HCT116 (cell line): ENCODE measurements around the gene MAP3K2. TPM values are rescaled to one million over a fixed set of nuclear protein-coding genes. Genes with fewer than 3 reads are reported as not detected.

Experiments used
- ATAC-seq: fragments of 200-7000 bp; cut with Tn5 transposase; 2 replicates; pipeline ENCODE4 v1.9.1; 2020; ENCODE audit warnings: mild to moderate bottlenecking, moderate library complexity
- BruUV-seq: library from RNA; stranded (reverse); fragments of 400-500 nt; replicated peaks from 2 replicates; lab custom pipeline; 2021; lab: Mats Ljungman, UMichigan
- CTCF ChIA-PET: fragments of 300-600 bp; sonication (Branson Sonifier 250); formaldehyde crosslinking; loops from one replicate; lab custom pipeline; 2021; ENCODE audit warnings: antibody characterized with exemption; lab: Charles Lee
- POLR2A ChIA-PET: fragments of 300-600, 350-600 bp; sonication (Branson Sonifier 250); formaldehyde crosslinking; loops from one replicate; lab custom pipeline; 2021; ENCODE audit warnings: antibody characterized with exemption; lab: Charles Lee
- RAD21 ChIA-PET, 2 experiments: fragments of 300-600 bp; sonication (Branson Sonifier 250); formaldehyde crosslinking; loops; one replicate each; lab custom pipeline; 2023; ENCODE audit warnings: low total read pairs in 2 of 2; ENCODE audit not compliant: uncharacterized antibody in 2 of 2, unreplicated experiment in 2 of 2, low non-redundant PET in 1 of 2; lab: Charles Lee
- DNase-seq: peaks from one replicate; pipeline ENCODE4 v3.0.0-alpha.2; 2010; ENCODE audit warnings: low read depth, low spot score
- H2AFZ ChIP-seq: fragments of 200-600 bp; shearing (Covaris generic), sonication (generic); 2 replicates; pipeline ENCODE4 v1.6.1; 2017; ENCODE audit warnings: low read depth, mixed run types, mixed read lengths, antibody characterized with exemption, low read length; ENCODE audit not compliant: poor library complexity, severe bottlenecking
- H3K27ac ChIP-seq: 2 replicates; pipeline ENCODE4 v1.5.1; 2012; ENCODE audit warnings: low read depth, low read length
- H3K27me3 ChIP-seq: fragments of 200-600 bp; sonication (generic); 2 replicates; pipeline ENCODE4 v1.6.1; 2016; ENCODE audit warnings: mixed run types, low read length, mixed read lengths; ENCODE audit not compliant: insufficient read depth
- H3K36me3 ChIP-seq, 2 experiments: fragments of 200-500 bp in 1 of 2; fragments of 200-600 bp in 1 of 2; sonication (Bioruptor generic) in 1 of 2; sonication (generic) in 1 of 2; 2 replicates each; pipeline versions ENCODE4 v1.5.1 to v1.6.1; 2014 to 2016; ENCODE audit warnings: low read length in 2 of 2, inconsistent platforms in 1 of 2, mixed read lengths in 1 of 2, mixed run types in 1 of 2; ENCODE audit not compliant: insufficient read depth in 2 of 2, control insufficient read depth in 1 of 2
- H3K4me1 ChIP-seq, 2 experiments: fragments of 200-600 bp in 1 of 2; sonication (generic) in 1 of 2; 2 replicates each; pipeline versions ENCODE4 v1.5.1 to v1.6.1; 2012 to 2017; ENCODE audit warnings: low read length in 2 of 2, inconsistent platforms in 1 of 2, mild to moderate bottlenecking in 1 of 2, mixed read lengths in 1 of 2, mixed run types in 1 of 2, moderate library complexity in 1 of 2; ENCODE audit not compliant: insufficient read depth in 2 of 2, control insufficient read depth in 1 of 2
- H3K4me2 ChIP-seq: fragments of 200-600 bp; sonication (generic); 2 replicates; pipeline ENCODE4 v1.6.1; 2017; ENCODE audit warnings: mixed run types, low read length, mixed read lengths
- H3K4me3 ChIP-seq, 2 experiments: fragments of 200-600 bp in 1 of 2; sonication (generic) in 1 of 2; replicated peaks in 1 of 2; 2 replicates each; pipeline ENCODE4 v1.5.1; 2011 to 2016; ENCODE audit warnings: low read length in 2 of 2, control low read depth in 1 of 2, low read depth in 1 of 2, mild to moderate bottlenecking in 1 of 2, mixed read lengths in 1 of 2, mixed run types in 1 of 2
- H3K79me2 ChIP-seq: fragments of 200-600 bp; sonication (generic); 2 replicates; pipeline ENCODE4 v1.6.1; 2017; ENCODE audit warnings: mild to moderate bottlenecking, mixed run types, low read length, moderate library complexity, mixed read lengths; ENCODE audit not compliant: insufficient read depth
- H3K9ac ChIP-seq: fragments of 200-600 bp; sonication (generic); 2 replicates; pipeline ENCODE4 v1.6.1; 2016; ENCODE audit warnings: low read length, mixed read lengths
- H3K9me2 ChIP-seq: fragments of 200-600 bp; sonication (generic), shearing (Covaris generic); 2 replicates; pipeline ENCODE4 v1.6.1; 2017; ENCODE audit warnings: mixed run types, mild to moderate bottlenecking, moderate library complexity; ENCODE audit not compliant: insufficient read depth
- H3K9me3 ChIP-seq, 2 experiments: fragments of 200-500 bp in 1 of 2; fragments of 200-600 bp in 1 of 2; sonication (Bioruptor generic) in 1 of 2; sonication (generic) in 1 of 2; 2 replicates each; pipeline ENCODE4 v1.6.1; 2014 to 2017; ENCODE audit warnings: low read length in 2 of 2, mixed read lengths in 2 of 2, inconsistent platforms in 1 of 2, low read depth in 1 of 2, mild to moderate bottlenecking in 1 of 2, mixed run types in 1 of 2, moderate library complexity in 1 of 2; ENCODE audit not compliant: control insufficient read depth in 1 of 2, insufficient read depth in 1 of 2
- H4K20me1 ChIP-seq: fragments of 200-600 bp; sonication (generic), shearing (Covaris generic); 2 replicates; pipeline ENCODE4 v1.6.1; 2017; ENCODE audit warnings: mixed run types, mild to moderate bottlenecking, moderate library complexity; ENCODE audit not compliant: insufficient read depth
- CBX3 ChIP-seq: IDR thresholded peaks from 2 replicates; pipeline ENCODE4 v1.6.1; 2012; ENCODE audit warnings: low read depth
- CEBPB ChIP-seq: IDR thresholded peaks from 2 replicates; pipeline ENCODE4 v1.6.1; 2012; ENCODE audit warnings: low read depth
- FOSL1 ChIP-seq: IDR thresholded peaks from 2 replicates; pipeline ENCODE4 v1.6.1; 2012; ENCODE audit warnings: low read depth
- REST ChIP-seq: IDR thresholded peaks from 2 replicates; pipeline ENCODE4 v1.6.1; 2012; ENCODE audit warnings: low read depth
- SIN3A ChIP-seq: IDR thresholded peaks from 2 replicates; pipeline ENCODE4 v1.6.1; 2012; ENCODE audit warnings: low read depth
- SRF ChIP-seq: IDR thresholded peaks from 2 replicates; pipeline ENCODE4 v1.6.1; 2012; ENCODE audit warnings: low read depth
- YY1 ChIP-seq: IDR thresholded peaks from 2 replicates; pipeline ENCODE4 v1.6.1; 2011; ENCODE audit warnings: low read length, low read depth, moderate library complexity, mild to moderate bottlenecking; ENCODE audit not compliant: insufficient replicate concordance; ENCODE audit errors: extremely low read depth
- ZBTB33 ChIP-seq: IDR thresholded peaks from 2 replicates; pipeline ENCODE4 v1.6.1; 2011; ENCODE audit warnings: mild to moderate bottlenecking, low read length, moderate library complexity; ENCODE audit not compliant: insufficient replicate concordance; ENCODE audit errors: extremely low read depth
- ZNF274 ChIP-seq: fragments of 200-500 bp; sonication (Bioruptor generic); IDR thresholded peaks from 2 replicates; pipeline ENCODE4 v1.6.1; 2014; ENCODE audit warnings: mild to moderate bottlenecking, low read depth, low read length, inconsistent platforms
- intact Hi-C: fragments of 100-400 bp; cut with micrococcal nuclease; formaldehyde crosslinking; loops from 2 replicates; pipeline ENCODE4 v1.10.0; 2022
- total RNA-seq: library from RNA; stranded (reverse); gene quantifications from one replicate; pipeline ENCODE4 v1.2.1, GENCODE V29; 2021; ENCODE audit not compliant: unreplicated experiment

Gene MAP3K2
- total RNA-seq, 1 experiment from 2014 or later, result 44.5 TPM

- BruUV-seq, result no TSS peak
- CTCF ChIA-PET, result no interaction called here
These were observed 39.9 kb downstream of the MAP3K2 start for GRCh38 chr2:127347734-127348392.

More at GRCh38 chr2:127347734-127348392, 39.9 kb downstream of the MAP3K2 start:
- Histone ChIP-seq H3K4me2 (no peak overlapping the region), H4K20me1 (no peaks in the 10 kb centered on the region), H3K36me3 (no peaks in the 10 kb centered on the region), H3K9me2 (no peaks in the 10 kb centered on the region), H2AFZ (no peak overlapping the region), H3K9ac (no peak overlapping the region), H3K27ac (no peak overlapping the region), H3K4me1 (no peaks in the 10 kb centered on the region), H3K4me3 (no peak overlapping the region), H3K79me2 (peaks cover 44% of the 10 kb centered on the region), H3K27me3 (no peaks in the 10 kb centered on the region), H3K9me3 (no peaks in the 10 kb centered on the region)
- RAD21 ChIA-PET, result no interaction called here
- ATAC-seq (no peak), DNase-seq (no peak)
- POLR2A ChIA-PET, result no interaction called here
- TF ChIP-seq SIN3A (no peak), REST (no peak), YY1 (no peak), CBX3 (no peak), ZBTB33 (no peak), ZNF274 (no peak), CEBPB (no peak), FOSL1 (no peak), SRF (no peak)
- intact Hi-C loops, result no loop called here
